A673 (cell line): ENCODE data around the gene RAP1GAP. TPM values are rescaled to one million over a fixed set of nuclear protein-coding genes. Genes with fewer than 3 reads are reported as not detected.

Source experiments
- BruUV-seq: library from RNA; stranded (reverse); fragments of 400-500 nt; replicated peaks from 2 replicates; lab custom pipeline; 2021; lab: Mats Ljungman, UMichigan
- CTCF ChIA-PET: fragments of 300-600 bp; sonication (Branson Sonifier 250); formaldehyde crosslinking; loops from one replicate; lab custom pipeline; 2022; ENCODE audit warnings: antibody characterized with exemption; lab: Charles Lee
- POLR2A ChIA-PET: fragments of 300-600 bp; sonication (Branson Sonifier 250); formaldehyde crosslinking; loops from one replicate; lab custom pipeline; 2022; ENCODE audit warnings: antibody characterized with exemption; ENCODE audit not compliant: low non-redundant PET; lab: Charles Lee
- DNase-seq: peaks from one replicate; pipeline ENCODE4 v3.0.0-alpha.2; 2015; ENCODE audit warnings: low spot score
- H3K27ac ChIP-seq: fragments of 200-600 bp; sonication (generic); 2 replicates; pipeline ENCODE4 v1.5.1; 2016; ENCODE audit warnings: mixed run types, low read depth, mild to moderate bottlenecking, mixed read lengths, antibody characterized with exemption, low read length; ENCODE audit not compliant: poor library complexity, severe bottlenecking
- H3K27me3 ChIP-seq: fragments of 200-600 bp; sonication (generic); replicated peaks from 2 replicates; pipeline ENCODE4 v1.6.1; 2017; ENCODE audit warnings: mixed run types, low read depth, mild to moderate bottlenecking, mixed read lengths, antibody characterized with exemption, low read length; ENCODE audit not compliant: insufficient read depth, poor library complexity
- H3K36me3 ChIP-seq: fragments of 200-600 bp; sonication (generic); 2 replicates; pipeline ENCODE4 v1.6.1; 2016; ENCODE audit warnings: mixed run types, mild to moderate bottlenecking, mixed read lengths, antibody characterized with exemption, low read length; ENCODE audit not compliant: insufficient read depth, poor library complexity, severe bottlenecking
- H3K4me1 ChIP-seq: fragments of 200-600 bp; sonication (generic); 2 replicates; pipeline ENCODE4 v1.6.1; 2017; ENCODE audit warnings: mixed run types, mild to moderate bottlenecking, mixed read lengths, antibody characterized with exemption, low read length; ENCODE audit not compliant: insufficient read depth, poor library complexity, severe bottlenecking
- H3K4me3 ChIP-seq: fragments of 200-600 bp; sonication (generic); 2 replicates; pipeline ENCODE4 v1.5.1; 2016; ENCODE audit warnings: low read depth, mixed run types, mild to moderate bottlenecking, mixed read lengths, low read length; ENCODE audit not compliant: poor library complexity, severe bottlenecking
- H3K9me3 ChIP-seq: fragments of 200-600 bp; sonication (generic); 2 replicates; pipeline ENCODE4 v1.6.1; 2016; ENCODE audit warnings: mixed run types, low read depth, mild to moderate bottlenecking, mixed read lengths, antibody characterized with exemption, low read length; ENCODE audit not compliant: poor library complexity, severe bottlenecking
- EZH2 ChIP-seq: fragments of 200-600 bp; sonication (generic); IDR thresholded peaks from 2 replicates; pipeline ENCODE4 v1.6.1; 2017; ENCODE audit warnings: borderline replicate concordance, low read depth, mild to moderate bottlenecking, mixed read lengths, antibody characterized with exemption, low read length; ENCODE audit not compliant: poor library complexity, severe bottlenecking
- intact Hi-C: fragments of 100-400 bp; cut with micrococcal nuclease; formaldehyde crosslinking; loops from one replicate; pipeline ENCODE4 v1.10.0; 2022; ENCODE audit not compliant: unreplicated experiment
- total RNA-seq: library from RNA; stranded (reverse); gene quantifications from 2 replicates; pipeline ENCODE4 v1.2.3, GENCODE V29; 2021
- TF ChIP-seq, protein P1 (sequence below): fragments of 300-800, 200-600 bp; sonication (generic); conservative IDR thresholded peaks from 2 replicates; pipeline ENCODE4 v1.5.1; 2017; ENCODE audit warnings: low read depth, mild to moderate bottlenecking, antibody characterized with exemption, low read length, moderate library complexity, mixed read lengths

Gene RAP1GAP
- total RNA-seq, 1 experiment from 2014 or later: 37.7 TPM

DNA sequence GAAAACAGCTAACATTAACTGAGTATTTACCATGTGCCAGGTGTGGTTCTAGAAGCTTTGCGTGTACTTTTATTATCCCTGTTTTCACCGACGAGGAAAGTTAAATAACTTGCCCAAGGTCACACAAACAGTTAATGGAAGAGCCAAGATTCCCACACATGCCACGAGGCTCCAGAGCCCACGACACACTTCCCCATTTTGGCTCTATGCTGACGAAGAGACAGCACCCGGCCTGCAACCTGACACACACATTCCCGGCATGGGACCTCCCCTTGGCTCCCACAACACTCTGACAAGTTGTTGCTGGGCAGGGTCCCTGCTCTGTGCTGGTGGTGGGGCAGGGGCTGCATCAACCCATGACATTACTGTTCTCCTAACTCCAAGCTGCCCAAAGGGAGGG, 52.8 kb downstream of the RAP1GAP start:
- no peak overlapping the region for H3K4me3 ChIP-seq
- POLR2A ChIA-PET: interaction anchor here (0.5 kb wide), 1 partner anchor 136 kb away, joined by 11 read pairs; no protein-coding TSS in a partner anchor
- intact Hi-C loops: no loop called here
- CTCF ChIA-PET: interaction anchor here (0.7 kb wide), 1 partner anchor 15 kb away, joined by 6 read pairs; no protein-coding TSS in a partner anchor
- BruUV-seq: no TSS peak
- no peak for TF ChIP-seq EZH2
- TF ChIP-seq, protein P1, sequence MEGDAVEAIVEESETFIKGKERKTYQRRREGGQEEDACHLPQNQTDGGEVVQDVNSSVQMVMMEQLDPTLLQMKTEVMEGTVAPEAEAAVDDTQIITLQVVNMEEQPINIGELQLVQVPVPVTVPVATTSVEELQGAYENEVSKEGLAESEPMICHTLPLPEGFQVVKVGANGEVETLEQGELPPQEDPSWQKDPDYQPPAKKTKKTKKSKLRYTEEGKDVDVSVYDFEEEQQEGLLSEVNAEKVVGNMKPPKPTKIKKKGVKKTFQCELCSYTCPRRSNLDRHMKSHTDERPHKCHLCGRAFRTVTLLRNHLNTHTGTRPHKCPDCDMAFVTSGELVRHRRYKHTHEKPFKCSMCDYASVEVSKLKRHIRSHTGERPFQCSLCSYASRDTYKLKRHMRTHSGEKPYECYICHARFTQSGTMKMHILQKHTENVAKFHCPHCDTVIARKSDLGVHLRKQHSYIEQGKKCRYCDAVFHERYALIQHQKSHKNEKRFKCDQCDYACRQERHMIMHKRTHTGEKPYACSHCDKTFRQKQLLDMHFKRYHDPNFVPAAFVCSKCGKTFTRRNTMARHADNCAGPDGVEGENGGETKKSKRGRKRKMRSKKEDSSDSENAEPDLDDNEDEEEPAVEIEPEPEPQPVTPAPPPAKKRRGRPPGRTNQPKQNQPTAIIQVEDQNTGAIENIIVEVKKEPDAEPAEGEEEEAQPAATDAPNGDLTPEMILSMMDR: no peak
- peaks cover 27% of the 10 kb centered on the region for H3K4me1 ChIP-seq
- H3K27me3 ChIP-seq: no peaks in the 10 kb centered on the region
- no peak for DNase-seq
- no peak overlapping the region for H3K27ac ChIP-seq
- peaks cover 13% of the 10 kb centered on the region for H3K36me3 ChIP-seq
- no peaks in the 10 kb centered on the region for H3K9me3 ChIP-seq

DNA sequence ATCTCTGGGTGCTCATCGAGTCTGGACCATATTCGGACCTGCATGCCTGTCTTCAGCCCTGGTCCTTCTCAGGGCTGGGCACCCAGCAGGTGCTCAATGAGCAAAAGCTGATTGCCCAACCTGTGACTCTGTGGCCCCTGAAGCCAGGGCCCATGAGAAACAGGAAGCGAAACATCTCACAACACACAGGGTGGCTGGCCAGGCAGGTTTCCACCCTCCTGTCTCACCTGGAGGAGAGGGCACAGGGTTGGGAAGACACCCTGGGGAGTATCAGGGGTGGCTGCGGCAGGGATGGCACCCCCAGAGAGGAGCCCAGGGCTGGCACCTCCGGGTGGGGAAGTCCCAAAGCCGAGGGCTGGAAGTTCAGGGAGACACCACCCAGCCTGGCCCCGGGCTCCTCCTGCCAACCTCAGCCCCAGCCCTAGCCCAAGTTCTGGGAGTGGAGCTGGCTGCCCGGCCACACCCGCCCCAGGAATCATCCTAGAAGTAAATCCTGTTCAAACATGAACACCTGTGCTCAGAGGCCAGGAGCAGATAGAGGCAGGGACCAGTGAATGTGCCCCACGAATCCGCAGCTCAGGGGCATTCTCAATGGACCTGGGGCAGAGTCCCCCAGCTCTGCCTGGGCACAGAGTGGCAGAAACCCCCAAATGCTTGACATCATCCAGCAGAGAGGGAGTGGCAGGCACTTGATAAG, 54.6 kb downstream of the RAP1GAP start:
- no TSS peak for BruUV-seq
- Histone ChIP-seq H3K27me3 (no peaks in the 10 kb centered on the region), H3K4me1 (peaks cover 9% of the 10 kb centered on the region), H3K27ac (no peak overlapping the region), H3K36me3 (peaks cover 14% of the 10 kb centered on the region), H3K9me3 (no peaks in the 10 kb centered on the region), H3K4me3 (no peak overlapping the region)
- CTCF ChIA-PET: no interaction called here
- no peak for TF ChIP-seq EZH2
- TF ChIP-seq, protein P1: no peak
- POLR2A ChIA-PET: no interaction called here
- intact Hi-C loops: no loop called here
- no peak for DNase-seq

DNA sequence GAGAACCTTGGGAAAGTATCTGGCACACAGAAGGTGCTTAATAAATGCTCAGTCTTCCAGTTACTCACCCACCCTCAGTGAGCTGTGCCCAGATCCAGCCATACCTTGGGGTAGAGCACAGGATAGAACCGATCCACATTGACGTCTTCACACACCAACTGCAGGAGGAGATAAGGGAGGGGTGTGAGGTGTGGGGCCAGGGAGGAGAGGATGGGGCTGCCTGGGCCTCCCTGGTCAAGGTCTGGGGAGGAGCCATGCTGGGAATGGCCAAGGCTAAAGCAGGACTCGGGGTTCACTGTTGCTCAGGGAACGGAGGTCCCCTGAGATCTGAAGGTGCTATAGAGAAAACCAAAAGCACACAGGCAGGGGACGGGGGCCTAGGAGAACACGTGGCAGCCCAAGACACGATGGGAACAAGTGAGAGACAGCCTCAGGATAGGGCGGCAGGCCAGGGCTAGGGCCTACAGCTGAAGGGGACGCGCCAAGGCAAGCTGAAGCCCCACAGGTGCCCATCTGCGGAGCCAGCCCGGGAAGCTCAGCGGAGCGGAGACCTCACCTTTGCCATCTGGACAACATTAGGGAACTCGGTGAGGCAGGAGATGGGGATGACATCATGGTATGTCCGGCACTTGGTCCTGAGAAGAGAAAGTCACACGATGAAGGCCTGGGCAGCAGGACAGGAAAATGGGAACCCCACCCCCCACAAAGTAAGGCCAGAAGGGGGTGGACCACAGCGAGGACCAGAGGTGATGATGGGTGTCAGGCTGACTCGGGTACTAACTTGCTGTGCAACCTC, 55.9 kb downstream of the RAP1GAP start:
- TF ChIP-seq, protein P1: no peak
- TF ChIP-seq EZH2: no peak
- no peak overlapping the region for H3K27ac ChIP-seq
- CTCF ChIA-PET: no interaction called here
- no TSS peak for BruUV-seq
- POLR2A ChIA-PET: no interaction called here
- intact Hi-C loops: no loop called here
- H3K9me3 ChIP-seq: no peaks in the 10 kb centered on the region
- DNase-seq: no peak
- peaks cover 14% of the 10 kb centered on the region for H3K36me3 ChIP-seq
- no peak overlapping the region for H3K4me3 ChIP-seq
- H3K27me3 ChIP-seq: no peaks in the 10 kb centered on the region
- no peaks in the 10 kb centered on the region for H3K4me1 ChIP-seq
